Measurements from ENCODE around the gene MED12L.

DNA sequence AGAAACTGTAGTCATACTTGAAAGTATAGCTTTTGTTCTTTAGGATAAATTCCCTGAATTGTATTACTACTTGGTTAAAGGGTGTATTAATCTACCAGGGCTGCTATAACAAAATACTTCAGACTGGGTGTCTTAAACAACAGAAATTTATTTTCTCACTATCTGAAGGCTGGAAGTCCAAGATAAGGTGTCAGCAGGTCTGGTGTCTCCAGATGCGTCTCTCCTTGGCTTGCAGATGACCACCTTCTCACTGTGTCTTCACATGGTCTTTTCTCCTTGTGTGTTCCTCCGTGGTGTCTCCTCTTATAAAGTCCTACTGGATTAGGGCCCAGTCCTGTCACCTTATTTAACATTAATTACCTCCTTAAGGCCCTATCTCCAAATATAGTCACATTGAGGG is 33.7 kb downstream of the MED12L start:
- TF ChIP-seq CTCF (IDR thresholded peaks at IDR 0.05) (no peak), POLR2A (IDR thresholded peaks at IDR 0.05) (no peak)

Data from thyroid gland (tissue), 4 donors.